ENCODE measurements around the gene ICAM1. TPM values are rescaled to one million over a fixed set of nuclear protein-coding genes. Genes with fewer than 3 reads are reported as not detected.
A peak's percentile ranks its signal among the peaks of the same experiment; 100 is the strongest.

Gene ICAM1
- total RNA-seq, 4 donors from 2014 or later = 8.1 to 37.6 (median 19.7) TPM

GRCh38 chr19:10290876-10291553, 20.1 kb downstream of the ICAM1 start:
- H3K27me3 ChIP-seq = peaks cover 46% of the 10 kb centered on the region
- H3K9me3 ChIP-seq = no peaks in the 10 kb centered on the region
- H3K27ac ChIP-seq = no peak overlapping the region
- no peak for TF ChIP-seq CTCF (IDR thresholded peaks at IDR 0.05)
- no peak for TF ChIP-seq POLR2A (IDR thresholded peaks at IDR 0.05)
- H3K36me3 ChIP-seq = peaks cover 0 to under 1% of the 10 kb centered on the region in 2 donors
- peaks cover 35 to 82% of the 10 kb centered on the region in 2 donors for H3K4me1 ChIP-seq
- WGBS, 2 donors = 1% methylated on average over 26 to 34 of the region's 57 CpGs
- H3K4me3 ChIP-seq (replicated peaks in 1 of 3) = peak overlapping the region in 1 of 3 donors; percentile 21
- DNase-seq = peak; percentile 40 to 41
- intact Hi-C loops (cut with DNase I) = no loop called here

GRCh38 chr19:10291554-10292205, 20.8 kb downstream of the ICAM1 start:
- no peaks in the 10 kb centered on the region for H3K36me3 ChIP-seq
- intact Hi-C loops (cut with DNase I) = no loop called here
- H3K27ac ChIP-seq = no peak overlapping the region
- peak overlapping the region in 1 of 3 donors; percentile 21 for H3K4me3 ChIP-seq (replicated peaks in 1 of 3)
- no peak for TF ChIP-seq CTCF (IDR thresholded peaks at IDR 0.05)
- no peak for TF ChIP-seq POLR2A (IDR thresholded peaks at IDR 0.05)
- 0 to 6% methylated on average over 4 to 21 of the region's 49 CpGs for WGBS, 2 donors
- no peak for DNase-seq
- no peaks in the 10 kb centered on the region for H3K9me3 ChIP-seq
- peaks cover 35 to 83% of the 10 kb centered on the region in 2 donors for H3K4me1 ChIP-seq
- H3K27me3 ChIP-seq = peaks cover 49% of the 10 kb centered on the region

GRCh38 chr19:10292206-10292788, 21.4 kb downstream of the ICAM1 start:
- no peak overlapping the region for H3K27ac ChIP-seq
- intact Hi-C loops (cut with DNase I) = no loop called here
- peak overlapping the region in 1 of 3 donors; percentile 21 for H3K4me3 ChIP-seq (replicated peaks in 1 of 3)
- H3K4me1 ChIP-seq = peaks cover 29 to 77% of the 10 kb centered on the region in 2 donors
- no peaks in the 10 kb centered on the region for H3K9me3 ChIP-seq
- WGBS, 2 donors = 1 to 2% methylated on average over 24 to 36 of the region's 45 CpGs
- H3K36me3 ChIP-seq = no peaks in the 10 kb centered on the region
- H3K27me3 ChIP-seq = peaks cover 49% of the 10 kb centered on the region
- peak; percentile 55 to 59 for DNase-seq
- no peak for TF ChIP-seq POLR2A (IDR thresholded peaks at IDR 0.05)
- no peak for TF ChIP-seq CTCF (IDR thresholded peaks at IDR 0.05)

GRCh38 chr19:10292789-10293636, 22.1 kb downstream of the ICAM1 start:
- Histone ChIP-seq H3K9me3 (no peaks in the 10 kb centered on the region), H3K4me1 (peaks cover 29 to 74% of the 10 kb centered on the region in 2 donors), H3K36me3 (no peaks in the 10 kb centered on the region), H3K27me3 (peaks cover 49% of the 10 kb centered on the region), H3K27ac (no peak overlapping the region), H3K4me3 (replicated peaks in 1 of 3) (no peak overlapping the region)
- intact Hi-C loops (cut with DNase I) = no loop called here
- TF ChIP-seq POLR2A (IDR thresholded peaks at IDR 0.05) (no peak), CTCF (IDR thresholded peaks at IDR 0.05) (no peak)
- peak; percentile 50 to 54 for DNase-seq
- WGBS, 2 donors = 19 to 21% methylated on average over 42 to 44 of the region's 56 CpGs

Data from thyroid gland (tissue), 4 donors.